ENCODE measurements around the gene FOXC2.

FOXC2 gene

DNA sequence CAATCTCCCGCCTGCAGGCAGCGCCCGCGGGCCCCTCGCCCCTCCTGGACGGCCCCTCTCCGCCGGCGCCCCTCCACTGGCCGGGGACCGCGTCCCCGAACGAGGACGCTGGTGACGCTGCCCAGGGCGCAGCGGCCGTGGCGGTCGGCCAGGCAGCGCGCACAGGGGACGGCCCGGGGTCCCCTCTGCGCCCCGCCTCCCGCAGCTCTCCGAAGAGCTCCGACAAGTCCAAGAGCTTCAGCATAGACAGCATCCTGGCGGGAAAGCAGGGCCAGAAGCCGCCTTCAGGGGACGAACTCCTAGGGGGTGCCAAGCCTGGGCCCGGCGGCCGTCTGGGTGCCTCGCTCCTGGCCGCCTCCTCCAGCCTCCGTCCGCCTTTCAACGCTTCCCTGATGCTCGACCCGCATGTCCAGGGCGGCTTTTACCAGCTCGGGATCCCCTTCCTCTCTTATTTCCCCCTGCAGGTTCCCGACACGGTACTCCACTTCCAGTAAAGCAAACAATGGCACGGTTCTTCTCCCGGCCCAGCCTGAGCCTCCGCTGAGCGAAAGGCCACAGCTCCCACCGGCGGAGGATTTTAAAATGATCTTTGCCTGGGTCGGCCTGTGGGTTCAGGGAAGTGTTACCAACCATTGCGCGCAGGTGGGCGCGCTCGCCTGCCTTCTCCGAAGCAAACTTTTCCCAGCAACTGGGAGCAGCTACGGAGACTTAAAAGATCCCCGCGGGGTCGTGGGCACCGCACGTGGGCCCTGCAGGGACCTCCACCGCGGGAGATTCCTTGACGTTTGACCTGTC is 12.8 kb downstream of the FOXC2 start:
- DNase-seq (ENCODE audit: low spot score): no peak
- in situ Hi-C loops (cut with MboI; ENCODE audit: low pct_unique_long_range_greater_than_20kb, low sequenced_read_pairs, unreplicated experiment): no loop called here
- no peak for TF ChIP-seq CTCF (IDR thresholded peaks at IDR 0.05; ENCODE audit: extremely low read depth, insufficient read depth, missing control alignments)

GRCh38 chr16:86580063-86580790 is 13.6 kb downstream of the FOXC2 start:
- no peak for TF ChIP-seq CTCF (IDR thresholded peaks at IDR 0.05; ENCODE audit: extremely low read depth, insufficient read depth, missing control alignments)
- in situ Hi-C loops (cut with MboI; ENCODE audit: low pct_unique_long_range_greater_than_20kb, low sequenced_read_pairs, unreplicated experiment): no loop called here
- no peak for DNase-seq (ENCODE audit: low spot score)

DNA sequence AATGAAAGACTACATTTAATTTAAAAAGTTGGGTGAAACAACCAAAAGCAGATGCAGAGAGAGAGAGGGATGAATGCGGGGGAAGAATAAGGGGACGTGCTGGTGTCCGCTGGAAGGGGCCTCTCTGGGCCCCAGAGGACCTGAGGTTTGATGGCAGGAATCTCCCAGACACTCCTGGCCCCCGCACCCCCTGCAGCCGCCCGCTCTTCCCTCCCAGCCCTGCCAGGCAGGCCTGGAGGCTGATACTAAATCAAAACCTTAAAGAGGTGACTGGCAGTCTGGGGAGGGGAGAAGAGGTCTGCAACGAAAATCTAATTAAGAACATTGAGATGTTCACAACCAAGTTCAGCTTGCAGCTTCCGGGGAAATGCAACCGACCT is 14.2 kb downstream of the FOXC2 start:
- TF ChIP-seq CTCF (IDR thresholded peaks at IDR 0.05; ENCODE audit: extremely low read depth, insufficient read depth, missing control alignments): no peak
- no peak for DNase-seq (ENCODE audit: low spot score)
- in situ Hi-C loops (cut with MboI; ENCODE audit: low pct_unique_long_range_greater_than_20kb, low sequenced_read_pairs, unreplicated experiment): no loop called here

GRCh38 chr16:86581458-86581857 is 14.8 kb downstream of the FOXC2 start:
- no peak for DNase-seq (ENCODE audit: low spot score)
- in situ Hi-C loops (cut with MboI; ENCODE audit: low pct_unique_long_range_greater_than_20kb, low sequenced_read_pairs, unreplicated experiment): no loop called here
- no peak for TF ChIP-seq CTCF (IDR thresholded peaks at IDR 0.05; ENCODE audit: extremely low read depth, insufficient read depth, missing control alignments)

DNA sequence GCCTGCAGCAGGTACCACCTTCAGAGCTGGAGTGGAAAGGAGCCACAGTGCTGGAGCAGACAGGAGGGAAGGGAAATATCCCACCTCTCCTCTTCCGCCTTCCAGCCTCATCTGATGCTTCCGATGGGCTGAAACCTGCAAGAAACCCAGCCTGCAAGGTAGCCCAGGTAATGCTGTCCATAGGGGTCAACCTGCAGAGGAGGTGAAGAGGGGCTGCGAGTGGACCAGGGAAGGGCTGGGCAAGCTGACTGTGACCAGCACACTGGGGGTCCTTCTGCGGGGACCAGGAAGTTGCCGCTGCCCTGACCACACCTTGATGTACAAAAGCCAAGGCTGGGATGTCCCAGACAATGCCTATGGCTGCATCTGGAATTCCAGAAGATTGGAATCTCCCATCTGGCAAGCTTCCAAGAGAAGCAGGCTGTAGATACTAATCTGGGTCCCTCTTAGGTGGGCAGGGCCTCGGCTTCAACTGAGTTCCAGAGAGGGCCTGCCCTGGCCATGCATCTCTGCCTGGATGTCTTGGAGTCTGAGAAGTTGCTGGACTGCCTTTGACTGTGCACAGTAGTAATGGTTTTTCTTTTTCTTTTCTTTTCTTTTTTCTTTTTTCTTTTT is 17.5 kb downstream of the FOXC2 start:
- in situ Hi-C loops (cut with MboI; ENCODE audit: low pct_unique_long_range_greater_than_20kb, low sequenced_read_pairs, unreplicated experiment): no loop called here
- no peak for TF ChIP-seq CTCF (IDR thresholded peaks at IDR 0.05; ENCODE audit: extremely low read depth, insufficient read depth, missing control alignments)
- DNase-seq (ENCODE audit: low spot score): no peak

- in situ Hi-C loops (cut with MboI; ENCODE audit: low pct_unique_long_range_greater_than_20kb, low sequenced_read_pairs, unreplicated experiment): no loop called here
- no peak for TF ChIP-seq CTCF (IDR thresholded peaks at IDR 0.05; ENCODE audit: extremely low read depth, insufficient read depth, missing control alignments)
- no peak for DNase-seq (ENCODE audit: low spot score)
Observed at GRCh38 chr16:86584726-86585721, 18.4 kb downstream of the FOXC2 start.
